Natural killer cell (primary cell): ENCODE measurements around the gene TMEM18. TPM values are rescaled to one million over a fixed set of nuclear protein-coding genes. Genes with fewer than 3 reads are reported as not detected.

Experiments used
- ATAC-seq, 3 donors: fragments of 150-1000 bp in 2 of 3; fragments of 200-7000 bp in 1 of 3; cut with Tn5 transposase; 1 replicate in 1 of 3; 2 replicates in 2 of 3; pipeline ENCODE4 v1.10.0; 2021; ENCODE audit warnings: mild to moderate bottlenecking in 2 of 3, moderate library complexity in 2 of 3
- DNase-seq, 2 donors: peaks; one replicate each; pipeline versions ENCODE4 v3.0.0 to v3.0.0-alpha.2; 2013 to 2021; ENCODE audit warnings: mixed read lengths in 1 of 2
- H3K27ac ChIP-seq: one replicate; pipeline ENCODE4 v1.5.1; 2013; ENCODE audit warnings: mild to moderate bottlenecking, low read length
- H3K27me3 ChIP-seq: one replicate; pipeline ENCODE4 v1.6.1; 2013; ENCODE audit warnings: low read length; ENCODE audit not compliant: control insufficient read depth, insufficient read depth
- H3K36me3 ChIP-seq: one replicate; pipeline ENCODE4 v1.6.1; 2013; ENCODE audit warnings: low read length; ENCODE audit not compliant: control insufficient read depth, insufficient read depth
- H3K4me1 ChIP-seq: one replicate; pipeline ENCODE4 v1.6.1; 2013; ENCODE audit warnings: low read length; ENCODE audit not compliant: control insufficient read depth, insufficient read depth
- H3K4me3 ChIP-seq: one replicate; pipeline ENCODE4 v1.5.1; 2013; ENCODE audit warnings: low read length
- H3K9me3 ChIP-seq: one replicate; pipeline ENCODE4 v1.6.1; 2013; ENCODE audit warnings: low read length; ENCODE audit not compliant: control insufficient read depth, insufficient read depth
- H3K27ac Mint-ChIP-seq, 2 donors: one replicate each; pipeline ENCODE4 v1.8.0; 2022; ENCODE audit warnings: mild to moderate bottlenecking in 2 of 2, mixed read lengths in 2 of 2, moderate library complexity in 1 of 2
- H3K27me3 Mint-ChIP-seq, 2 donors: one replicate each; pipeline ENCODE4 v1.8.0; 2022; ENCODE audit warnings: low read depth in 2 of 2, mixed read lengths in 2 of 2
- H3K36me3 Mint-ChIP-seq: one replicate; pipeline ENCODE4 v1.8.0; 2022; ENCODE audit warnings: mixed read lengths
- H3K4me1 Mint-ChIP-seq, 2 donors: one replicate each; pipeline ENCODE4 v1.8.0; 2022; ENCODE audit warnings: mixed read lengths in 2 of 2
- H3K4me3 Mint-ChIP-seq: one replicate; pipeline ENCODE4 v1.8.0; 2022; ENCODE audit warnings: mild to moderate bottlenecking, moderate library complexity, mixed read lengths
- H3K9me3 Mint-ChIP-seq, 2 donors: one replicate each; pipeline ENCODE4 v1.8.0; 2022; ENCODE audit warnings: mixed read lengths in 2 of 2
- CTCF ChIP-seq: fragments of 200-600 bp; IDR thresholded peaks from one replicate; pipeline ENCODE4 v1.8.0; 2022; ENCODE audit warnings: antibody characterized with exemption
- WGBS: methylation state at CpG from one replicate; pipeline ENCODE4 v1.1.7; 2013; ENCODE audit warnings: missing lambda C conversion rate; ENCODE audit not compliant: insufficient coverage; 5-methylcytosine and 5-hydroxymethylcytosine counted together
- intact Hi-C: fragments of 100-400 bp; cut with micrococcal nuclease; formaldehyde crosslinking; loops from one replicate; pipeline ENCODE4 v1.14.2; 2022
- total RNA-seq, 4 donors: library from RNA; stranded (reverse); fragments of 120-200 nt in 1 of 4; gene quantifications; one replicate each; pipeline versions ENCODE4 v1.2.3 to v1.2.4, GENCODE V29; 2013 to 2022

The TMEM18 gene
- total RNA-seq, 3 donors from 2014 or later (not counting 1 experiment from before 2014, with no cell fraction given) = 22.0 to 30.8 (median 22.1) TPM

- H3K27ac ChIP-seq = no peak overlapping the region
- no peak overlapping the region for H3K4me3 ChIP-seq
- no peak for DNase-seq
- H3K4me1 ChIP-seq = no peaks in the 10 kb centered on the region
- no peaks in the 10 kb centered on the region for H3K9me3 Mint-ChIP-seq
- H3K9me3 ChIP-seq = no peaks in the 10 kb centered on the region
- WGBS = no CpG with 5 or more reads among the region's 1 CpG
- no peak for TF ChIP-seq CTCF
- no peaks in the 10 kb centered on the region for H3K36me3 Mint-ChIP-seq
- no peaks in the 10 kb centered on the region for H3K36me3 ChIP-seq
- H3K27ac Mint-ChIP-seq = no peak overlapping the region
- no peaks in the 10 kb centered on the region for H3K4me1 Mint-ChIP-seq
- H3K27me3 Mint-ChIP-seq = peaks cover 8 to 23% of the 10 kb centered on the region in 2 donors
- no peaks in the 10 kb centered on the region for H3K27me3 ChIP-seq
- ATAC-seq = no peak
- H3K4me3 Mint-ChIP-seq = no peak overlapping the region
- intact Hi-C loops = loop anchor here (10.0 kb wide), 1 partner anchor 96 kb away; no protein-coding TSS in a partner anchor
Measured at GRCh38 chr2:630451-631320, 46.5 kb downstream of the TMEM18 start.

GRCh38 chr2:629961-630360 lies 47.2 kb downstream of the TMEM18 start:
- ATAC-seq (no peak), DNase-seq (no peak)
- WGBS = 86% methylated on average over 1 of the region's 2 CpGs
- Histone ChIP-seq H3K27ac (no peak overlapping the region), H3K4me3 (no peak overlapping the region), H3K36me3 (no peaks in the 10 kb centered on the region), H3K9me3 (no peaks in the 10 kb centered on the region), H3K4me1 (no peaks in the 10 kb centered on the region), H3K27me3 (no peaks in the 10 kb centered on the region)
- Mint-ChIP-seq H3K9me3 (no peaks in the 10 kb centered on the region), H3K4me3 (no peak overlapping the region), H3K4me1 (no peaks in the 10 kb centered on the region), H3K36me3 (no peaks in the 10 kb centered on the region), H3K27ac (no peak overlapping the region), H3K27me3 (peaks cover 8 to 31% of the 10 kb centered on the region in 2 donors)
- no peak for TF ChIP-seq CTCF
- intact Hi-C loops = loop anchor here (10.0 kb wide), 1 partner anchor 95 kb away; no protein-coding TSS in a partner anchor

GRCh38 chr2:628651-629050 lies 48.6 kb downstream of the TMEM18 start:
- intact Hi-C loops = no loop called here
- Histone ChIP-seq H3K9me3 (no peaks in the 10 kb centered on the region), H3K27me3 (no peaks in the 10 kb centered on the region), H3K4me1 (no peaks in the 10 kb centered on the region), H3K4me3 (no peak overlapping the region), H3K27ac (no peak overlapping the region), H3K36me3 (no peaks in the 10 kb centered on the region)
- DNase-seq = no peak
- Mint-ChIP-seq H3K4me1 (no peaks in the 10 kb centered on the region), H3K4me3 (no peak overlapping the region), H3K27ac (no peak overlapping the region), H3K27me3 (peaks cover 8 to 34% of the 10 kb centered on the region in 2 donors), H3K36me3 (no peaks in the 10 kb centered on the region), H3K9me3 (no peaks in the 10 kb centered on the region)
- WGBS = 79% methylated on average over 17 of the region's 17 CpGs
- ATAC-seq = no peak
- TF ChIP-seq CTCF = no peak
